HEK293 (cell line): ENCODE data around the gene VEPH1.
A peak's percentile ranks its signal among the peaks of the same experiment; 100 is the strongest.

Experiments
- CTCF ChIA-PET: fragments of 350-600 bp; formaldehyde crosslinking; extraction: SDS; loops from one replicate; lab custom pipeline; 2021; ENCODE audit warnings: antibody characterized with exemption; lab: Yijun Ruan, JAX
- POLR2A ChIA-PET: fragments of 300-600 bp; formaldehyde crosslinking; extraction: SDS; loops from one replicate; lab custom pipeline; 2020; ENCODE audit warnings: antibody characterized with exemption, inconsistent platforms; lab: Yijun Ruan, JAX
- H3K27ac ChIP-seq: fragments of 200-500 bp; sonication (Bioruptor generic); 2 replicates; pipeline ENCODE4 v1.5.1; 2014; ENCODE audit warnings: low read depth, low read length, control low read depth, inconsistent platforms; ENCODE audit errors: extremely low read depth
- H3K36me3 ChIP-seq, 2 experiments: fragments of 200-500 bp in 1 of 2; sonication (Bioruptor generic) in 1 of 2; 1 replicate in 1 of 2; 2 replicates in 1 of 2; pipeline ENCODE4 v1.5.1; 2014 to 2017; ENCODE audit warnings: inconsistent platforms in 2 of 2, low read length in 2 of 2; ENCODE audit not compliant: control insufficient read depth in 2 of 2, insufficient read depth in 1 of 2
- H3K4me1 ChIP-seq: fragments of 200-500 bp; sonication (Bioruptor generic); 2 replicates; pipeline ENCODE4 v1.5.1; 2014; ENCODE audit warnings: mild to moderate bottlenecking, low read length, inconsistent platforms; ENCODE audit not compliant: control insufficient read depth, insufficient read depth
- H3K4me3 ChIP-seq: 2 replicates; pipeline ENCODE4 v1.5.1; 2011; ENCODE audit warnings: low read depth, mild to moderate bottlenecking, control low read depth, low read length, moderate library complexity
- H3K9me3 ChIP-seq: fragments of 200-500 bp; sonication (Bioruptor generic); 2 replicates; pipeline ENCODE4 v1.5.1; 2014; ENCODE audit warnings: low read depth, low read length, inconsistent platforms; ENCODE audit not compliant: control insufficient read depth, insufficient read depth
- EGR2 ChIP-seq: fragments of 450-650 bp; formaldehyde crosslinking; IDR thresholded peaks from 2 replicates; pipeline ENCODE4 v1.5.1; 2016; ENCODE audit warnings: low read depth, missing biosample characterization, missing genetic modification characterization
- GLIS1 ChIP-seq: fragments of 450-650 bp; formaldehyde crosslinking; IDR thresholded peaks from 2 replicates; pipeline ENCODE4 v1.5.1; 2016; ENCODE audit warnings: missing biosample characterization, missing genetic modification characterization
- HOXD13 ChIP-seq: sonication (generic); formaldehyde crosslinking; IDR thresholded peaks from 2 replicates; pipeline ENCODE4 v1.8.0; 2022; ENCODE audit warnings: missing genetic modification reagents, borderline replicate concordance
- MZF1 ChIP-seq: fragments of 450-650 bp; formaldehyde crosslinking; IDR thresholded peaks from 2 replicates; pipeline ENCODE4 v1.5.1; 2017; ENCODE audit warnings: missing biosample characterization, missing genetic modification characterization, borderline replicate concordance
- SP7 ChIP-seq: fragments of 450-650 bp; formaldehyde crosslinking; IDR thresholded peaks from 2 replicates; pipeline ENCODE4 v1.5.1; 2016; ENCODE audit warnings: missing biosample characterization, missing genetic modification characterization
- ZBTB7A ChIP-seq: fragments of 450-650 bp; formaldehyde crosslinking; IDR thresholded peaks from 2 replicates; pipeline ENCODE4 v1.5.1; 2016; ENCODE audit warnings: low read depth, missing biosample characterization, missing genetic modification characterization
- ZFHX2 ChIP-seq: fragments of 450-650 bp; formaldehyde crosslinking; conservative IDR thresholded peaks from 2 replicates; pipeline ENCODE4 v1.5.1; 2016; ENCODE audit warnings: missing biosample characterization, missing genetic modification characterization
- ZNF16 ChIP-seq: fragments of 450-650 bp; formaldehyde crosslinking; IDR thresholded peaks from 2 replicates; pipeline ENCODE4 v1.5.1; 2016; ENCODE audit warnings: low read depth, missing biosample characterization, missing genetic modification characterization
- ZNF174 ChIP-seq: fragments of 450-650 bp; formaldehyde crosslinking; IDR thresholded peaks from 2 replicates; pipeline ENCODE4 v1.5.0; 2017; ENCODE audit warnings: missing biosample characterization, mild to moderate bottlenecking, missing genetic modification characterization
- ZNF175 ChIP-seq: fragments of 450-650 bp; formaldehyde crosslinking; IDR thresholded peaks from 2 replicates; pipeline ENCODE4 v1.5.1; 2016; ENCODE audit warnings: missing biosample characterization, missing genetic modification characterization
- ZNF214 ChIP-seq: fragments of 450-650 bp; formaldehyde crosslinking; IDR thresholded peaks from 2 replicates; pipeline ENCODE4 v1.5.1; 2017; ENCODE audit warnings: missing biosample characterization, mild to moderate bottlenecking, missing genetic modification characterization, borderline replicate concordance
- ZNF248 ChIP-seq: fragments of 450-650 bp; formaldehyde crosslinking; IDR thresholded peaks from 2 replicates; pipeline ENCODE4 v1.5.1; 2017; ENCODE audit warnings: missing biosample characterization, missing genetic modification characterization
- ZNF266 ChIP-seq: fragments of 450-650 bp; formaldehyde crosslinking; IDR thresholded peaks from 2 replicates; pipeline ENCODE4 v1.5.1; 2016; ENCODE audit warnings: missing biosample characterization, missing genetic modification characterization, low read depth
- ZNF311 ChIP-seq: fragments of 450-650 bp; formaldehyde crosslinking; IDR thresholded peaks from 2 replicates; pipeline ENCODE4 v1.5.1; 2017; ENCODE audit warnings: missing biosample characterization, missing genetic modification characterization, borderline replicate concordance
- ZNF423 ChIP-seq: fragments of 450-650 bp; formaldehyde crosslinking; IDR thresholded peaks from 2 replicates; pipeline ENCODE4 v1.5.1; 2016; ENCODE audit warnings: missing biosample characterization, missing genetic modification characterization
- ZNF76 ChIP-seq: fragments of 450-650 bp; formaldehyde crosslinking; IDR thresholded peaks from 2 replicates; pipeline ENCODE4; 2016; ENCODE audit warnings: low read depth, missing biosample characterization, missing genetic modification characterization, borderline replicate concordance
- ZNF792 ChIP-seq: fragments of 450-650 bp; formaldehyde crosslinking; IDR thresholded peaks from 2 replicates; pipeline ENCODE4 v1.5.1; 2016; ENCODE audit warnings: missing biosample characterization, missing genetic modification characterization
- ZNF843 ChIP-seq: fragments of 450-650 bp; formaldehyde crosslinking; IDR thresholded peaks from 2 replicates; pipeline ENCODE4 v1.5.1; 2016; ENCODE audit warnings: missing biosample characterization, missing genetic modification characterization
- TF ChIP-seq, protein P1 (sequence below): fragments of 450-650 bp; formaldehyde crosslinking; IDR thresholded peaks from 2 replicates; pipeline ENCODE4 v1.5.1; 2017; ENCODE audit warnings: missing biosample characterization, missing genetic modification characterization
- TF ChIP-seq, protein P2 (sequence below): fragments of 450-650 bp; formaldehyde crosslinking; IDR thresholded peaks from 2 replicates; pipeline ENCODE4 v1.5.1; 2016; ENCODE audit warnings: missing biosample characterization, missing genetic modification characterization
- TF ChIP-seq, protein P3 (sequence below): fragments of 450-650 bp; formaldehyde crosslinking; IDR thresholded peaks from 2 replicates; pipeline ENCODE4 v1.5.1; 2016; ENCODE audit warnings: missing biosample characterization, missing genetic modification characterization, low read depth
- TF ChIP-seq, protein P4 (sequence below): fragments of 450-650 bp; formaldehyde crosslinking; IDR thresholded peaks from 2 replicates; pipeline ENCODE4 v1.5.1; 2016; ENCODE audit warnings: missing biosample characterization, missing genetic modification characterization
- TF ChIP-seq, protein P5 (sequence below): fragments of 450-650 bp; formaldehyde crosslinking; IDR thresholded peaks from 2 replicates; pipeline ENCODE4 v1.5.1; 2017; ENCODE audit warnings: missing biosample characterization, missing genetic modification characterization

VEPH1 gene

DNA sequence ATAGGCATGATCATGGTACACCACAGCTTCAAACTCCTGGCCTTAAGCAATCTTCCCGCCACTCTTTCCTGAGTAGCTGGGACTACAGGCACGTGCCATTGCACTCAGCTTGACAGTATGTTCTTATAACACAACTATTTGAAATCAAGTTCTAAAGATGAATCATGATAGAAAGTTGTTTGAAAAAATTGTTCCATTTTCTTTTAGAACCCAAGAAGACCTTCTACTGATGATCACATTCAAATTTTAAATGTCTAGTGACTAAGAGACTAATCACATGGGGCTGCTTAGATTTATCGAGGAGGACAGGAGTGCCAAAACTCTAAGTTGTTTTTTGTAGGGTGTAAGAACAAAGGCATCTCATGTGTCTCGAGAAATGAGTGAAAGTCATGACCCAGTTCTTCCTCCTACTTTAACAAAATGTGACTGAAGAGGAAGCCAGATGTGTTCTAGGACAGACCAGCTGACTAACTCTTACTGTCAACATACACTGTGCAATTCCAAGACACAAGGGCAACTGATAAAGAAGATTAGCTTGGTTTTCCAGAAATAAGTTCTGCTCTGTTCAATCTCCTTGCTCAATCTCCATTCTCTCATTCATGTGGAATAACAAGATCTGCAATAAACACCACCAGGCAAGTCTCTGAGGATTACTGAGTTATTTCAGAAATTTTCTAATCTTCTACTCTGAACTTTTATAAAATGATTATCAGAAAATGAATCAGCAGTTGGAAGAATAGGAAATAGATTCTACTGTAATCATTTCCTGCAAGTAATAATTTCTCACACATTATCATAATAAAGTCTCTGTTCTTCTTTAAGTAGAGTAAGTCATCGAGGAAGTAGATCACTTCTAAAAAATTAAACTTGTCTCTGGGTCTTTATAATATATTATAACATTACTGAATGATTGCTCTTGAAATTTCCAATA is 220.7 kb downstream of the VEPH1 start:
- no peak for TF ChIP-seq SP7 (tag by site-specific recombination)
- no peak for TF ChIP-seq ZBTB7A (tag by site-specific recombination)
- no peak for TF ChIP-seq ZNF248 (tag by site-specific recombination)
- TF ChIP-seq ZNF311 (tag by site-specific recombination): no peak
- no peak for TF ChIP-seq ZNF76 (tag by site-specific recombination)
- no peak for TF ChIP-seq ZNF214
- no peak for TF ChIP-seq ZNF792 (tag by site-specific recombination)
- TF ChIP-seq ZNF266 (tag by site-specific recombination): no peak
- no peak for TF ChIP-seq ZNF843 (tag by site-specific recombination)
- TF ChIP-seq, all 188 proteins: peak for 0
- CTCF ChIA-PET: no interaction called here
- H3K4me3 ChIP-seq: no peak overlapping the region
- POLR2A ChIA-PET: no interaction called here
- no peaks in the 10 kb centered on the region for H3K9me3 ChIP-seq
- H3K4me1 ChIP-seq: no peaks in the 10 kb centered on the region
- no peaks in the 10 kb centered on the region for H3K36me3 ChIP-seq
- H3K27ac ChIP-seq: no peak overlapping the region

DNA sequence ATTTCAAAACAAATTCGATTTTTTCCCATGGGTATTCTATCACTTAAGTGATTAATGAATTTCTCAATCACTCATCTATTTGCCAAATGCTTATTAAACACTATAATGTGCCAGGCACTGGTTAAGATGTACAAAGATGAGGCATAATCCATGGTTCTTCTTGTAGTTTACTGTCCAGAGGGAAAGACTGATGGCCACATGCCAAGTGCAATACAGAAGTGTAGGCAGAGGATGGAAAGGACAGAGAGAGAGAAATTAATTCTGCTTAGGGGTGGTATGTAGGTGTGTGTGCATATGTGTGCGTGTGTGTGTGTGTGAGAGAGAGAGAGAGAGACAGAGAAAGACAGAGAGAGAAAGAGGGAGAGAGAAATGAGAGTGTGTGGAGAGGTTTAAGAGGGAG is 222.4 kb downstream of the VEPH1 start:
- no peaks in the 10 kb centered on the region for H3K4me1 ChIP-seq
- TF ChIP-seq EGR2 (tag by site-specific recombination) (peak; percentile 82; the same call in 1 of the 2 replicates), ZNF16 (tag by site-specific recombination) (no peak), ZFHX2 (tag by site-specific recombination) (peak; percentile 89)
- TF ChIP-seq, protein P1, sequence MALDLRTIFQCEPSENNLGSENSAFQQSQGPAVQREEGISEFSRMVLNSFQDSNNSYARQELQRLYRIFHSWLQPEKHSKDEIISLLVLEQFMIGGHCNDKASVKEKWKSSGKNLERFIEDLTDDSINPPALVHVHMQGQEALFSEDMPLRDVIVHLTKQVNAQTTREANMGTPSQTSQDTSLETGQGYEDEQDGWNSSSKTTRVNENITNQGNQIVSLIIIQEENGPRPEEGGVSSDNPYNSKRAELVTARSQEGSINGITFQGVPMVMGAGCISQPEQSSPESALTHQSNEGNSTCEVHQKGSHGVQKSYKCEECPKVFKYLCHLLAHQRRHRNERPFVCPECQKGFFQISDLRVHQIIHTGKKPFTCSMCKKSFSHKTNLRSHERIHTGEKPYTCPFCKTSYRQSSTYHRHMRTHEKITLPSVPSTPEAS (tag by site-specific recombination): 0 out of 2 replicates have a peak, but pooled peaks have one; percentile 22
- TF ChIP-seq, protein P2, sequence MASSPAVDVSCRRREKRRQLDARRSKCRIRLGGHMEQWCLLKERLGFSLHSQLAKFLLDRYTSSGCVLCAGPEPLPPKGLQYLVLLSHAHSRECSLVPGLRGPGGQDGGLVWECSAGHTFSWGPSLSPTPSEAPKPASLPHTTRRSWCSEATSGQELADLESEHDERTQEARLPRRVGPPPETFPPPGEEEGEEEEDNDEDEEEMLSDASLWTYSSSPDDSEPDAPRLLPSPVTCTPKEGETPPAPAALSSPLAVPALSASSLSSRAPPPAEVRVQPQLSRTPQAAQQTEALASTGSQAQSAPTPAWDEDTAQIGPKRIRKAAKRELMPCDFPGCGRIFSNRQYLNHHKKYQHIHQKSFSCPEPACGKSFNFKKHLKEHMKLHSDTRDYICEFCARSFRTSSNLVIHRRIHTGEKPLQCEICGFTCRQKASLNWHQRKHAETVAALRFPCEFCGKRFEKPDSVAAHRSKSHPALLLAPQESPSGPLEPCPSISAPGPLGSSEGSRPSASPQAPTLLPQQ (tag by site-specific recombination): no peak
- POLR2A ChIA-PET: no interaction called here
- H3K4me3 ChIP-seq: no peak overlapping the region
- no peak overlapping the region for H3K27ac ChIP-seq
- H3K9me3 ChIP-seq: no peaks in the 10 kb centered on the region
- CTCF ChIA-PET: interaction anchor here (0.6 kb wide), 1 partner anchor 378 kb away, joined by 3 read pairs; no protein-coding TSS in a partner anchor
- H3K36me3 ChIP-seq: no peaks in the 10 kb centered on the region

DNA sequence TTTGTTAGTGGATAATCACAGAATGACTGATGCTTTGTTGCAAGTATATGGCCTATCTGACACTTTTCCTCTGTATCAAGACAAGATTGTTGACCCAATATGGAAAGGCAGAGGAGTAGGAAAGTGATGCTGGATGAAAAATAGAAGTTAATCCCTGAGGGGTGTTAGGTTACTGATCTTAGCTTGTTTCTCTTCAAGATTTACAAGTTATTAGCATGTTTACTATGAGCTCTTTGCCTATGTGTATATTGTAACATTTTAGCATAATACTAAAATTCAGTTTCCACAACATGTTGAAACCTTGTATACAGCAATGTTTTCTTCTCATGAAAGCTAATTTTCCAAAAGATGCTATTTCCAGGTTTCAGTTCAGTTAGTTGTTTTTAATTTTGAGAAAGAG is 222.9 kb downstream of the VEPH1 start:
- Histone ChIP-seq H3K27ac (no peak overlapping the region), H3K4me1 (no peaks in the 10 kb centered on the region), H3K36me3 (no peaks in the 10 kb centered on the region), H3K4me3 (no peak overlapping the region), H3K9me3 (no peaks in the 10 kb centered on the region)
- ChIA-PET CTCF (interaction anchor here (0.6 kb wide), 1 partner anchor 379 kb away, joined by 3 read pairs; no protein-coding TSS in a partner anchor), POLR2A (no interaction called here)
- TF ChIP-seq ZNF174 (tag by site-specific recombination) (no peak), ZNF423 (tag by site-specific recombination) (no peak), ZNF175 (tag by site-specific recombination) (no peak), MZF1 (tag by site-specific recombination) (no peak), HOXD13 (no peak), GLIS1 (tag by site-specific recombination) (no peak)
- TF ChIP-seq, protein P3, sequence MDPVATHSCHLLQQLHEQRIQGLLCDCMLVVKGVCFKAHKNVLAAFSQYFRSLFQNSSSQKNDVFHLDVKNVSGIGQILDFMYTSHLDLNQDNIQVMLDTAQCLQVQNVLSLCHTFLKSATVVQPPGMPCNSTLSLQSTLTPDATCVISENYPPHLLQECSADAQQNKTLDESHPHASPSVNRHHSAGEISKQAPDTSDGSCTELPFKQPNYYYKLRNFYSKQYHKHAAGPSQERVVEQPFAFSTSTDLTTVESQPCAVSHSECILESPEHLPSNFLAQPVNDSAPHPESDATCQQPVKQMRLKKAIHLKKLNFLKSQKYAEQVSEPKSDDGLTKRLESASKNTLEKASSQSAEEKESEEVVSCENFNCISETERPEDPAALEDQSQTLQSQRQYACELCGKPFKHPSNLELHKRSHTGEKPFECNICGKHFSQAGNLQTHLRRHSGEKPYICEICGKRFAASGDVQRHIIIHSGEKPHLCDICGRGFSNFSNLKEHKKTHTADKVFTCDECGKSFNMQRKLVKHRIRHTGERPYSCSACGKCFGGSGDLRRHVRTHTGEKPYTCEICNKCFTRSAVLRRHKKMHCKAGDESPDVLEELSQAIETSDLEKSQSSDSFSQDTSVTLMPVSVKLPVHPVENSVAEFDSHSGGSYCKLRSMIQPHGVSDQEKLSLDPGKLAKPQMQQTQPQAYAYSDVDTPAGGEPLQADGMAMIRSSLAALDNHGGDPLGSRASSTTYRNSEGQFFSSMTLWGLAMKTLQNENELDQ (tag by site-specific recombination): no peak
- TF ChIP-seq, protein P4, sequence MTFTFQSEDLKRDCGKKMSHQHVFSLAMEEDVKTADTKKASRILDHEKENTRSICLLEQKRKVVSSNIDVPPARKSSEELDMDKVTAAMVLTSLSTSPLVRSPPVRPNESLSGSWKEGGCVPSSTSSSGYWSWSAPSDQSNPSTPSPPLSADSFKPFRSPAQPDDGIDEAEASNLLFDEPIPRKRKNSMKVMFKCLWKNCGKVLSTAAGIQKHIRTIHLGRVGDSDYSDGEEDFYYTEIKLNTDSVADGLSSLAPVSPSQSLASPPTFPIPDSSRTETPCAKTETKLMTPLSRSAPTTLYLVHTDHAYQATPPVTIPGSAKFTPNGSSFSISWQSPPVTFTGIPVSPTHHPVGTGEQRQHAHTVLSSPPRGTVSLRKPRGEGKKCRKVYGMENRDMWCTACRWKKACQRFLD (tag by site-specific recombination): no peak
- TF ChIP-seq, protein P5, sequence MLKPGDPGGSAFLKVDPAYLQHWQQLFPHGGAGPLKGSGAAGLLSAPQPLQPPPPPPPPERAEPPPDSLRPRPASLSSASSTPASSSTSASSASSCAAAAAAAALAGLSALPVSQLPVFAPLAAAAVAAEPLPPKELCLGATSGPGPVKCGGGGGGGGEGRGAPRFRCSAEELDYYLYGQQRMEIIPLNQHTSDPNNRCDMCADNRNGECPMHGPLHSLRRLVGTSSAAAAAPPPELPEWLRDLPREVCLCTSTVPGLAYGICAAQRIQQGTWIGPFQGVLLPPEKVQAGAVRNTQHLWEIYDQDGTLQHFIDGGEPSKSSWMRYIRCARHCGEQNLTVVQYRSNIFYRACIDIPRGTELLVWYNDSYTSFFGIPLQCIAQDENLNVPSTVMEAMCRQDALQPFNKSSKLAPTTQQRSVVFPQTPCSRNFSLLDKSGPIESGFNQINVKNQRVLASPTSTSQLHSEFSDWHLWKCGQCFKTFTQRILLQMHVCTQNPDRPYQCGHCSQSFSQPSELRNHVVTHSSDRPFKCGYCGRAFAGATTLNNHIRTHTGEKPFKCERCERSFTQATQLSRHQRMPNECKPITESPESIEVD (tag by site-specific recombination): no peak
